C4-2B (cell line): ENCODE results near the gene RWDD1.

Experiments
- CTCF ChIP-seq: fragments of 450-650 bp; conservative IDR thresholded peaks from 2 replicates; pipeline ENCODE4 v1.5.1; 2017; ENCODE audit warnings: mild to moderate bottlenecking
- ZFX ChIP-seq: fragments of 450-650 bp; IDR thresholded peaks from 2 replicates; pipeline ENCODE4 v1.6.1; 2017

DNA sequence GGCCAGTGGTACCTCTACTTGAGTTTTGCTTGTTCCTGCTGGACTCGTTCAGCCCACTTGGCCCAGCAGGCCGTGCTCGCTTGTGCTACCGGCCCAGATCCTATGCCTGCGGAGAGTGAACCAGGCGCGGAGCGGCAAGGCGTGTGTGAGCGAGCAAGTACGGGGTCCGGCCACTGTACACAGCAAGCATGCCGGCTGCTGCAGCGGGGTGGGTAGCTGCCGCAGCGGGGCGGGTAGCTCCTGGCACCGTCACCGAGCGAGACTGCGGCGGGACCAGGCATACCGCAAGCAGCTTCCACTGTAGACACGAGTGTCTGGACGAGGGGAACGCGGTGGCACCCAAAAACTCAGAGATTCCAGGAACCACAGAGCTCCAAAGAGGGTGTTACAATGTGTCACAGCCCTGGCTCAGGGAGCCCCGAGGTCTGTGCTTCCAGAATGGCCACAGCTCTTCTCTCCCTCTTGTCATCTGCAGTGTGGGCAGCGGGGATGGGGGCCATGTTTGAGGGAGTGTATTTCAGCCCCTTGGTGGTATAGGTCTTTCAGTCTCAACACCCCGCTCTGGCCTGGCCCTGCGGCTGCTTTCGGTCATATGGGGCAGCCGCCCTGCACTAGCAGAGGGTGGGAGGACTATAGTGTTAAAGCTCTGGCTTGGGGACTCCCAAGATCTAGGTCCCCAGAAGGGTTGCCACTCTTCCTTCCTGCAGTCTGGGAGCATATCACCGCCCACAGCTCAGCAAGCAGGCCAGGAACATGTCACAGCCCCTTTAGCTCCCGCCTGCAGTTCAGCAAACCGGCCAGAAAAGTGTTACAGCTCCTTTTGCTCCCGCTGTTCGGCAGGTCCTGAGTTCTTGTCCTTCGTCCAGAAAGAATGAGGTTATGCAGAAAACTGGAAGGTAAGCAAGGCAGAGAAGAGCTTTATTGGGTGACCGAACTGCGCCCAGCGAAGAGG, 6.1 kb upstream of the RWDD1 start:
- TF ChIP-seq CTCF = no peak
- TF ChIP-seq ZFX = no peak
